Measurements from ENCODE around the gene TMED9. TPM values are rescaled to one million over a fixed set of nuclear protein-coding genes. Genes with fewer than 3 reads are reported as not detected.
A peak's percentile ranks its signal among the peaks of the same experiment; 100 is the strongest.

Gene TMED9
- total RNA-seq, 1 experiment from 2014 or later, result 126 TPM

GRCh38 chr5:177569894-177570293 is 22.1 kb upstream of the TMED9 start:
- DNase-seq (ENCODE audit: low spot score), result no peak
- in situ Hi-C loops (cut with HindIII; ENCODE audit: low sequenced_read_pairs), result no loop called here

GRCh38 chr5:177575488-177575887 is 16.5 kb upstream of the TMED9 start:
- in situ Hi-C loops (cut with HindIII; ENCODE audit: low sequenced_read_pairs), result no loop called here

GRCh38 chr5:177576169-177576568 is 15.8 kb upstream of the TMED9 start:
- in situ Hi-C loops (cut with HindIII; ENCODE audit: low sequenced_read_pairs), result no loop called here
- no peak for DNase-seq (ENCODE audit: low spot score)

More at GRCh38 chr5:177575488-177575887, 16.5 kb upstream of the TMED9 start:
- no peak for DNase-seq (ENCODE audit: low spot score)

- DNase-seq (ENCODE audit: low spot score), result no peak
- in situ Hi-C loops (cut with HindIII; ENCODE audit: low sequenced_read_pairs), result no loop called here
Observed at GRCh38 chr5:177578316-177578715, 13.7 kb upstream of the TMED9 start.

- in situ Hi-C loops (cut with HindIII; ENCODE audit: low sequenced_read_pairs), result no loop called here
- no peak for DNase-seq (ENCODE audit: low spot score)
Observed at GRCh38 chr5:177588413-177588909, 3.5 kb upstream of the TMED9 start.

GRCh38 chr5:177590406-177590805 is 1.6 kb upstream of the TMED9 start:
- no peak for DNase-seq (ENCODE audit: low spot score)
- in situ Hi-C loops (cut with HindIII; ENCODE audit: low sequenced_read_pairs), result no loop called here

- no peak for DNase-seq (ENCODE audit: low spot score)
- in situ Hi-C loops (cut with HindIII; ENCODE audit: low sequenced_read_pairs), result no loop called here
Observed at GRCh38 chr5:177591690-177592009, 353 bp upstream of the TMED9 start.

- in situ Hi-C loops (cut with HindIII; ENCODE audit: low sequenced_read_pairs), result no loop called here
- no peak for DNase-seq (ENCODE audit: low spot score)
Observed at GRCh38 chr5:177592905-177593304, 902 bp downstream of the TMED9 start.

- DNase-seq (ENCODE audit: low spot score), result no peak
- in situ Hi-C loops (cut with HindIII; ENCODE audit: low sequenced_read_pairs), result no loop called here
Observed at GRCh38 chr5:177593511-177593910, 1.5 kb downstream of the TMED9 start.

GRCh38 chr5:177594071-177594470 is 2.1 kb downstream of the TMED9 start:
- in situ Hi-C loops (cut with HindIII; ENCODE audit: low sequenced_read_pairs), result no loop called here
- DNase-seq (ENCODE audit: low spot score), result no peak

- in situ Hi-C loops (cut with HindIII; ENCODE audit: low sequenced_read_pairs), result no loop called here
- no peak for DNase-seq (ENCODE audit: low spot score)
Observed at GRCh38 chr5:177595026-177595585, 3.1 kb downstream of the TMED9 start.

GRCh38 chr5:177595991-177596774 is 4.2 kb downstream of the TMED9 start:
- no peak for DNase-seq (ENCODE audit: low spot score)
- in situ Hi-C loops (cut with HindIII; ENCODE audit: low sequenced_read_pairs), result no loop called here

- in situ Hi-C loops (cut with HindIII; ENCODE audit: low sequenced_read_pairs), result no loop called here
- no peak for DNase-seq (ENCODE audit: low spot score)
Observed at GRCh38 chr5:177596775-177597238, 4.8 kb downstream of the TMED9 start.

GRCh38 chr5:177598477-177598876 is 6.5 kb downstream of the TMED9 start:
- in situ Hi-C loops (cut with HindIII; ENCODE audit: low sequenced_read_pairs), result no loop called here
- DNase-seq (ENCODE audit: low spot score), result no peak

- in situ Hi-C loops (cut with HindIII; ENCODE audit: low sequenced_read_pairs), result no loop called here
- peak; percentile 78 for DNase-seq (ENCODE audit: low spot score)
Observed at GRCh38 chr5:177599731-177600507, 7.9 kb downstream of the TMED9 start, which contains the start of gene B4GALT7. TSS of gene B4GALT7 (plus strand) at chr5:177600132. CDS start at chr5:177600211, 79 bp downstream.

GRCh38 chr5:177600508-177601018 is 8.6 kb downstream of the TMED9 start:
- in situ Hi-C loops (cut with HindIII; ENCODE audit: low sequenced_read_pairs), result no loop called here
- DNase-seq (ENCODE audit: low spot score), result peak; percentile 25

- no peak for DNase-seq (ENCODE audit: low spot score)
- in situ Hi-C loops (cut with HindIII; ENCODE audit: low sequenced_read_pairs), result no loop called here
Observed at GRCh38 chr5:177601126-177601525, 9.1 kb downstream of the TMED9 start.

- no peak for DNase-seq (ENCODE audit: low spot score)
- in situ Hi-C loops (cut with HindIII; ENCODE audit: low sequenced_read_pairs), result no loop called here
Observed at GRCh38 chr5:177601577-177602457, 9.8 kb downstream of the TMED9 start.

GRCh38 chr5:177602458-177602830 is 10.4 kb downstream of the TMED9 start:
- in situ Hi-C loops (cut with HindIII; ENCODE audit: low sequenced_read_pairs), result no loop called here
- no peak for DNase-seq (ENCODE audit: low spot score)
